Stimulated activated CD4-positive, alpha-beta T cell treated with anti-CD3 and anti-CD28 coated beads, Interleukin-15, amount 100 ng/mL, for 48 hours (primary cell): Measurements from ENCODE around the gene OSCP1.

Experiments
- DNase-seq, 2 donors: peaks; one replicate each; pipeline ENCODE4 v3.0.0-alpha.2; 2020; ENCODE audit warnings: low read depth in 2 of 2

Gene OSCP1

GRCh38 chr1:36475341-36475740 lies 25.1 kb upstream of the OSCP1 start:
- DNase-seq: no peak

GRCh38 chr1:36472656-36473055 lies 22.4 kb upstream of the OSCP1 start:
- DNase-seq: no peak

GRCh38 chr1:36471830-36472641 lies 21.8 kb upstream of the OSCP1 start:
- no peak for DNase-seq

GRCh38 chr1:36469163-36469562 lies 18.9 kb upstream of the OSCP1 start:
- DNase-seq: no peak

- no peak for DNase-seq
These were observed 17.6 kb upstream of the OSCP1 start for GRCh38 chr1:36467700-36468455.

- DNase-seq: no peak
These were observed 16.8 kb upstream of the OSCP1 start for GRCh38 chr1:36467027-36467410.

- DNase-seq: no peak
These were observed 16.2 kb upstream of the OSCP1 start for GRCh38 chr1:36466370-36467026.

- DNase-seq: no peak
These were observed 15.6 kb upstream of the OSCP1 start for GRCh38 chr1:36465731-36466369.

- no peak for DNase-seq
These were observed 14.5 kb upstream of the OSCP1 start for GRCh38 chr1:36464605-36465393.

- DNase-seq: peak; percentile 94 to 95
These were observed 13.8 kb upstream of the OSCP1 start, which contains the start of gene MRPS15 for GRCh38 chr1:36463803-36464604. Gene MRPS15 (minus strand): TSS chr1:36464384. CDS start chr1:36464275, 109 bp downstream.

- no peak for DNase-seq
These were observed 13.2 kb upstream of the OSCP1 start for GRCh38 chr1:36463463-36463802.

- peak; percentile 45 to 52 for DNase-seq
These were observed 8.7 kb upstream of the OSCP1 start for GRCh38 chr1:36458910-36459309.

- no peak for DNase-seq
These were observed 7.4 kb upstream of the OSCP1 start for GRCh38 chr1:36457691-36458090.

- no peak for DNase-seq
These were observed 6.2 kb upstream of the OSCP1 start for GRCh38 chr1:36456391-36456928.

- no peak for DNase-seq
These were observed 5.1 kb upstream of the OSCP1 start for GRCh38 chr1:36455386-36455785.

GRCh38 chr1:36453600-36454388 lies 3.5 kb upstream of the OSCP1 start:
- DNase-seq: no peak

GRCh38 chr1:36453051-36453450 lies 2.8 kb upstream of the OSCP1 start:
- no peak for DNase-seq

GRCh38 chr1:36450919-36451305 lies 661 bp upstream of the OSCP1 start:
- DNase-seq: no peak

GRCh38 chr1:36448530-36449056 lies 1.7 kb downstream of the OSCP1 start:
- DNase-seq: no peak
